Ovary (tissue), 9 donors: Measurements from ENCODE around the gene QARS1. TPM values are rescaled to one million over a fixed set of nuclear protein-coding genes. Genes with fewer than 3 reads are reported as not detected.

Experiments
- DNase-seq, 5 donors: peaks; one replicate each; pipeline ENCODE4 v3.0.0-alpha.2; 2019 to 2020
- H3K27ac ChIP-seq, 2 donors: fragments of 200-600 bp; one replicate each; pipeline versions ENCODE4 v1.5.1 to v1.8.0; 2019 to 2022
- H3K27me3 ChIP-seq: fragments of 200-600 bp; one replicate; pipeline ENCODE4 v1.8.0; 2022
- H3K36me3 ChIP-seq: fragments of 200-600 bp; sonication (generic); one replicate; pipeline ENCODE4 v1.5.1; 2019
- H3K4me1 ChIP-seq: one replicate; pipeline ENCODE4 v1.8.1; 2013; ENCODE audit warnings: mild to moderate bottlenecking, moderate library complexity; ENCODE audit not compliant: insufficient read depth
- H3K4me3 ChIP-seq: fragments of 200-600 bp; sonication (generic); one replicate; pipeline ENCODE4 v1.5.1; 2017
- H3K9me3 ChIP-seq, 2 donors: fragments of 200-600 bp in 1 of 2; sonication (generic) in 1 of 2; one replicate each; pipeline versions ENCODE4 v1.5.1 to v1.8.1; 2013 to 2019; ENCODE audit warnings: mild to moderate bottlenecking in 1 of 2, moderate library complexity in 1 of 2
- CTCF ChIP-seq, 3 donors: fragments of 450-650 bp in 2 of 3; fragments of 200-600 bp in 1 of 3; IDR thresholded peaks; one replicate each; pipeline versions ENCODE4 v1.5.1 to v1.8.0; 2016 to 2022; ENCODE audit warnings: antibody characterized with exemption in 3 of 3, mild to moderate bottlenecking in 1 of 3
- EP300 ChIP-seq: sonication (generic); formaldehyde crosslinking; IDR thresholded peaks from one replicate; pipeline ENCODE4 v1.6.1; 2017; ENCODE audit warnings: antibody characterized with exemption
- POLR2A ChIP-seq: fragments of 450-650 bp; IDR thresholded peaks from one replicate; pipeline ENCODE4 v1.6.1; 2017; ENCODE audit warnings: antibody characterized with exemption, mild to moderate bottlenecking, moderate library complexity
- WGBS, 3 donors: extraction: QIAGEN DNeasy Blood & Tissue Kit in 1 of 3; methylation state at CpG; one replicate each; pipeline versions ENCODE4 v1.1.5 to v1.1.7; 2013 to 2017; 5-methylcytosine and 5-hydroxymethylcytosine counted together
- intact Hi-C, 4 donors: fragments of 100-400 bp; cut with DNase I; formaldehyde crosslinking; loops; one replicate each; pipeline versions ENCODE4 v1.11.0 to v1.15.1; 2022 to 2023
- microRNA-seq, 3 donors: library from miRNA; unstranded; fragments of <30 nt; microRNA quantifications; one replicate each; pipeline versions ENCODE4 to v1.2.0, GENCODE V29; 2019 to 2020
- polyA plus RNA-seq, 2 donors: library from polyadenylated mRNA; stranded (reverse); fragments of 200-250 nt in 1 of 2; fragments of 350-450 nt in 1 of 2; fragmentation: Illumina TruSeq in 1 of 2; extraction: RNeasy Lipid Tissue Mini Kit (QIAGEN cat#74804) in 1 of 2; gene quantifications; one replicate each; pipeline ENCODE4 v1.2.3, GENCODE V29; 2013 to 2014
- small RNA-seq: library from RNA; depleted of rRNA; stranded (forward); fragments of <200 nt; gene quantifications from one replicate; pipeline ENCODE3, GENCODE V24; 2016
- total RNA-seq, 7 donors: library from RNA; depleted of rRNA in 2 of 7; stranded (reverse); fragments of >200 nt in 2 of 7; fragmentation: NEBNext Ultra II Directional in 3 of 7; extraction: Animal tissue kit (Norgen Biotek cat#: 25700) in 3 of 7; gene quantifications; one replicate each; pipeline versions ENCODE4 v1.1.0 to v1.2.4, GENCODE V29; 2016 to 2023
- donor health status: DM: no; HTN: no; CAD: no; lungs with moderate emphysema.
- donor health status: DM: no; HTN: no; CAD: no.
- donor health status: Bipolar disorder and iron deficiency.
- donor health status: DM: yes; HTN: yes; CAD: no.
- donor health status: DM: no; HTN: no; CAD: no.
- donor health status: DM: yes; HTN: yes; CAD: no.

The QARS1 gene
- total and polyA plus RNA-seq, 9 donors: 165 to 293 (median 204) TPM

GRCh38 chr3:49053543-49053942 lies 51.0 kb downstream of the QARS1 start:
- Histone ChIP-seq H3K4me3 (no peak overlapping the region), H3K9me3 (no peaks in the 10 kb centered on the region), H3K27me3 (no peaks in the 10 kb centered on the region), H3K27ac (no peak overlapping the region), H3K4me1 (no peaks in the 10 kb centered on the region), H3K36me3 (no peaks in the 10 kb centered on the region)
- intact Hi-C loops: no loop called here
- 95 to 100% (median 95%) methylated on average over 1 of the region's 1 CpG for WGBS, 3 donors
- no peak for DNase-seq
- TF ChIP-seq EP300 (no peak), POLR2A (no peak), CTCF (IDR thresholded peaks at IDR 0.05) (no peak)

Small RNA genes lying within 50 kb of the gene (microRNA-seq; reads per million reads assigned to microRNA genes)
- 0 reads per million in 3 donors for gene MIR6890

Small RNA genes lying within 50 kb of the gene (small RNA-seq; reads per million reads assigned to genes)
- not detected for gene RN7SL182P

Other genes with a start within 250 kb of the QARS1 start
- 10 to 100 TPM in 4 of 7 donors, 1 to 10 TPM in 3; 5.6 to 12.3 (median 10.1) TPM for gene SLC25A20, start 205.9 kb downstream of the QARS1 start, total RNA-seq
- gene SLC25A20, start 205.9 kb downstream of the QARS1 start, polyA plus RNA-seq: 10 to 100 TPM; 12.1 to 37.6 TPM
- gene ARIH2, start 185.9 kb downstream of the QARS1 start, total RNA-seq: 10 to 100 TPM; 66.8 to 95.7 (median 72.0) TPM
- 10 to 100 TPM; 39.6 to 75.3 TPM for gene ARIH2, start 185.9 kb downstream of the QARS1 start, polyA plus RNA-seq
- gene P4HTM, start 114.5 kb downstream of the QARS1 start, total RNA-seq: 100 to 1,000 TPM in 1 of 7 donors, 10 to 100 TPM in 6; 31.5 to 125 (median 46.5) TPM
- gene P4HTM, start 114.5 kb downstream of the QARS1 start, polyA plus RNA-seq: 10 to 100 TPM; 16.6 to 33.5 TPM
- gene WDR6, start 97.4 kb downstream of the QARS1 start, total RNA-seq: 100 to 1,000 TPM; 116 to 289 (median 230) TPM
- 100 to 1,000 TPM; 109 to 196 TPM for gene WDR6, start 97.4 kb downstream of the QARS1 start, polyA plus RNA-seq
- 10 to 100 TPM; 21.1 to 74.9 (median 27.5) TPM for gene DALRD3, start 86.2 kb downstream of the QARS1 start, total RNA-seq
- gene DALRD3, start 86.2 kb downstream of the QARS1 start, polyA plus RNA-seq: 10 to 100 TPM; 23.0 to 33.1 TPM
- 100 to 1,000 TPM in 3 of 7 donors, 10 to 100 TPM in 4; 77.4 to 132 (median 96.3) TPM for gene NDUFAF3, start 82.6 kb downstream of the QARS1 start, total RNA-seq
- gene NDUFAF3, start 82.6 kb downstream of the QARS1 start, polyA plus RNA-seq: 10 to 100 TPM; 43.2 to 72.6 TPM
- gene IMPDH2, start 75.4 kb downstream of the QARS1 start, total RNA-seq: 100 to 1,000 TPM; 264 to 523 (median 420) TPM
- gene IMPDH2, start 75.4 kb downstream of the QARS1 start, polyA plus RNA-seq: 100 to 1,000 TPM; 295 to 381 TPM
- 100 to 1,000 TPM in 2 of 7 donors, 10 to 100 TPM in 5; 56.9 to 104 (median 90.4) TPM for gene QRICH1, start 10.7 kb downstream of the QARS1 start, total RNA-seq
- 10 to 100 TPM; 46.2 to 78.9 TPM for gene QRICH1, start 10.7 kb downstream of the QARS1 start, polyA plus RNA-seq
- gene USP19, start 16.1 kb upstream of the QARS1 start, total RNA-seq: 10 to 100 TPM; 38.3 to 71.4 (median 53.8) TPM
- gene USP19, start 16.1 kb upstream of the QARS1 start, polyA plus RNA-seq: 10 to 100 TPM; 21.7 to 33.3 TPM
- gene LAMB2, start 28.3 kb upstream of the QARS1 start, total RNA-seq: 100 to 1,000 TPM; 457 to 681 (median 491) TPM
- 100 to 1,000 TPM; 408 to 528 TPM for gene LAMB2, start 28.3 kb upstream of the QARS1 start, polyA plus RNA-seq
- 10 to 100 TPM; 24.8 to 39.0 (median 32.7) TPM for gene CCDC71, start 61.6 kb upstream of the QARS1 start, total RNA-seq
- gene CCDC71, start 61.6 kb upstream of the QARS1 start, polyA plus RNA-seq: 10 to 100 TPM in 1 of 2 donors, 1 to 10 TPM in 1; 6.9 to 30.9 TPM
- gene KLHDC8B, start 66.8 kb upstream of the QARS1 start, total RNA-seq: 100 to 1,000 TPM in 5 of 7 donors, 10 to 100 TPM in 2; 67.1 to 244 (median 131) TPM
- gene KLHDC8B, start 66.8 kb upstream of the QARS1 start, polyA plus RNA-seq: 100 to 1,000 TPM in 1 of 2 donors, 10 to 100 TPM in 1; 84.6 to 109 TPM
- gene C3orf62, start 172.5 kb upstream of the QARS1 start, total RNA-seq: 10 to 100 TPM in 1 of 7 donors, 1 to 10 TPM in 6; 1.3 to 11.1 (median 6.6) TPM
- 1 to 10 TPM; 5.0 to 7.9 TPM for gene C3orf62, start 172.5 kb upstream of the QARS1 start, polyA plus RNA-seq
- 10 to 100 TPM; 12.5 to 71.7 (median 52.5) TPM for gene USP4, start 235.3 kb upstream of the QARS1 start, total RNA-seq
- 10 to 100 TPM; 27.2 to 76.5 TPM for gene USP4, start 235.3 kb upstream of the QARS1 start, polyA plus RNA-seq